Esophagus muscularis mucosa (tissue), 3 donors: ENCODE measurements around the gene MGAM2.

Experiments
- CTCF ChIP-seq, 3 experiments: fragments of 200-600 bp in 2 of 3; fragments of 450-650 bp in 1 of 3; sonication (generic) in 2 of 3; IDR thresholded peaks; one replicate each; pipeline ENCODE4 v1.5.1; 2017 to 2019; ENCODE audit warnings: antibody characterized with exemption in 3 of 3, mild to moderate bottlenecking in 2 of 3, moderate library complexity in 1 of 3
- POLR2A ChIP-seq: fragments of 450-650 bp; IDR thresholded peaks from one replicate; pipeline ENCODE4 v1.6.1; 2017; ENCODE audit warnings: antibody characterized with exemption, moderate library complexity, mild to moderate bottlenecking, low read depth
- POLR2AphosphoS5 ChIP-seq, 2 donors: sonication (generic); formaldehyde crosslinking; IDR thresholded peaks; one replicate each; pipeline ENCODE4 v1.6.1; 2017; ENCODE audit warnings: antibody characterized with exemption in 2 of 2

- TF ChIP-seq POLR2A (no peak), CTCF (IDR thresholded peaks at IDR 0.05) (no peak), POLR2AphosphoS5 (IDR thresholded peaks at IDR 0.05) (no peak)
Observed at GRCh38 chr7:142146124-142146523, 34.6 kb downstream of the MGAM2 start.
